Testis (tissue), 3 donors: ENCODE measurements around the gene NLRP6. TPM values are rescaled to one million over a fixed set of nuclear protein-coding genes. Genes with fewer than 3 reads are reported as not detected.

Experiments used
- DNase-seq: peaks from one replicate; pipeline ENCODE4 v3.0.0-alpha.2; 2019
- H3K27ac ChIP-seq, 2 donors: fragments of 200-600 bp; sonication (generic); one replicate each; pipeline ENCODE4 v1.5.1; 2019
- H3K27me3 ChIP-seq: fragments of 200-600 bp; sonication (generic); one replicate; pipeline ENCODE4 v1.5.1; 2019
- H3K36me3 ChIP-seq: fragments of 200-600 bp; sonication (generic); one replicate; pipeline ENCODE4 v1.5.1; 2017; ENCODE audit warnings: low read depth; ENCODE audit errors: missing control alignments
- H3K4me1 ChIP-seq: fragments of 200-600 bp; sonication (generic); one replicate; pipeline ENCODE4 v1.5.1; 2019
- H3K4me3 ChIP-seq, 2 donors: fragments of 200-600 bp; sonication (generic); one replicate each; pipeline ENCODE4 v1.5.1; 2017 to 2019
- H3K9me3 ChIP-seq: fragments of 200-600 bp; sonication (generic); one replicate; pipeline ENCODE4 v1.5.1; 2017
- POLR2A ChIP-seq: fragments of 450-650 bp; IDR thresholded peaks from one replicate; pipeline ENCODE4 v1.6.1; 2017; ENCODE audit warnings: antibody characterized with exemption, mild to moderate bottlenecking, moderate library complexity
- WGBS, 2 donors: methylation state at CpG; one replicate each; pipeline ENCODE4 v1.1.5; 2018; 5-methylcytosine and 5-hydroxymethylcytosine counted together
- intact Hi-C: fragments of 100-400 bp; cut with DNase I; formaldehyde crosslinking; loops from one replicate; pipeline ENCODE4 v1.15.1; 2023; ENCODE audit warnings: low total_unique reads
- polyA plus RNA-seq: library from polyadenylated mRNA; stranded (reverse); fragments of 350-450 nt; fragmentation: Illumina TruSeq; extraction: RNeasy Lipid Tissue Mini Kit (QIAGEN cat#74804); gene quantifications from one replicate; pipeline ENCODE4 v1.2.3, GENCODE V29; 2014; ENCODE audit warnings: low read depth, low replicate concordance; ENCODE audit not compliant: insufficient read depth
- total RNA-seq, 2 donors: library from RNA; depleted of rRNA; stranded (reverse); fragments of >200 nt; gene quantifications; one replicate each; pipeline ENCODE4 v1.2.3, GENCODE V29; 2016
- TF ChIP-seq, protein P1 (sequence below), 3 experiments: fragments of 450-650 bp in 2 of 3; fragments of 200-600 bp in 1 of 3; sonication (generic) in 1 of 3; IDR thresholded peaks; one replicate each; pipeline ENCODE4 v1.5.1; 2016 to 2019; ENCODE audit warnings: antibody characterized with exemption in 3 of 3, mild to moderate bottlenecking in 2 of 3, moderate library complexity in 1 of 3

The NLRP6 gene
- total and polyA plus RNA-seq, 3 donors from 2014 or later = 0.26 to 2.4 (median 0.31) TPM

DNA sequence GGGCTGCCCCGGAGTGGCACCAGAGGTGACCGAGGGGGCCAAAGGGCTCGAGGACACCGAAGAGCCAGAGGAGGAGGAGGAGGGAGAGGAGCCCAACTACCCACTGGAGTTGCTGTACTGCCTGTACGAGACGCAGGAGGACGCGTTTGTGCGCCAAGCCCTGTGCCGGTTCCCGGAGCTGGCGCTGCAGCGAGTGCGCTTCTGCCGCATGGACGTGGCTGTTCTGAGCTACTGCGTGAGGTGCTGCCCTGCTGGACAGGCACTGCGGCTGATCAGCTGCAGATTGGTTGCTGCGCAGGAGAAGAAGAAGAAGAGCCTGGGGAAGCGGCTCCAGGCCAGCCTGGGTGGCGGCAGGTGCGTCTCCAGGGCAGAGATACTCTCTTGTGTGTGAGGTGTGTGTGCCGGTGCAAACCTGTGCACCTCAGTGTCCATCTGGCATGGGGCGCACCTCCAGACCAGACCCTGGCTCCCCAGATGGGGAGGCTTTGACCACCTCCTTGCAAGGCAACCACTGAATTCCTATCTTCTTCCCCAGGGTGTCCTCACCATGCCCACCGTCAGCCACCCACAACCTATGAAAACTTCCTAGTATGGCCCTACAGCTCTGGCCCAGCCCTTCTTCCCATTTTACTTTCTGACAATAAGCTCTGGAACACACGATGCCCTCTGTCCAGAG lies 3.4 kb downstream of the NLRP6 start:
- intact Hi-C loops = no loop called here
- WGBS, 2 donors = 28 to 31% methylated on average over 11 to 26 of the region's 26 CpGs
- Histone ChIP-seq H3K36me3 (no peaks in the 10 kb centered on the region), H3K27ac (no peak overlapping the region), H3K9me3 (no peaks in the 10 kb centered on the region), H3K27me3 (no peaks in the 10 kb centered on the region), H3K4me3 (no peak overlapping the region), H3K4me1 (peaks cover 12% of the 10 kb centered on the region)
- no peak for TF ChIP-seq POLR2A
- TF ChIP-seq, protein P1, sequence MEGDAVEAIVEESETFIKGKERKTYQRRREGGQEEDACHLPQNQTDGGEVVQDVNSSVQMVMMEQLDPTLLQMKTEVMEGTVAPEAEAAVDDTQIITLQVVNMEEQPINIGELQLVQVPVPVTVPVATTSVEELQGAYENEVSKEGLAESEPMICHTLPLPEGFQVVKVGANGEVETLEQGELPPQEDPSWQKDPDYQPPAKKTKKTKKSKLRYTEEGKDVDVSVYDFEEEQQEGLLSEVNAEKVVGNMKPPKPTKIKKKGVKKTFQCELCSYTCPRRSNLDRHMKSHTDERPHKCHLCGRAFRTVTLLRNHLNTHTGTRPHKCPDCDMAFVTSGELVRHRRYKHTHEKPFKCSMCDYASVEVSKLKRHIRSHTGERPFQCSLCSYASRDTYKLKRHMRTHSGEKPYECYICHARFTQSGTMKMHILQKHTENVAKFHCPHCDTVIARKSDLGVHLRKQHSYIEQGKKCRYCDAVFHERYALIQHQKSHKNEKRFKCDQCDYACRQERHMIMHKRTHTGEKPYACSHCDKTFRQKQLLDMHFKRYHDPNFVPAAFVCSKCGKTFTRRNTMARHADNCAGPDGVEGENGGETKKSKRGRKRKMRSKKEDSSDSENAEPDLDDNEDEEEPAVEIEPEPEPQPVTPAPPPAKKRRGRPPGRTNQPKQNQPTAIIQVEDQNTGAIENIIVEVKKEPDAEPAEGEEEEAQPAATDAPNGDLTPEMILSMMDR (IDR thresholded peaks at IDR 0.05) = no peak
- DNase-seq = peak; percentile 13

DNA sequence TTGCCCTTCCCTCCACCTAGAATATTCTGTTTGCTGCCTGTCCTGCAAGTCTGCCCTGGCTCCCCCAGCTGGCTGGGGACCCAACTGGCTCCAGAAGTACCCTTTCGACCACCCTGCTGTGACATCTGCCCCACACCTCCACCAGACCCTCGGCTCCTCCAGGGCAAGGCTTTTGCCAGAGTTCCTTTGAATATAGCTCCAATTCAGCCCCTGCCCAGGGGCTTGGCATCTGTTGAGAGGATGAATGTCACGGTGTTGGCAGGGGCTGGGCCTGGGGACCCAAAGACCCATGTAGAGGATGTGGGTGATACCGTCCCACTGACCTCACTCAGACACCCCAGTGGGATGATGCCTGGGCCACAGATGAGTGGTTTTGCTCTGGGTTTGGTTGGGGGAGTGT lies 4.0 kb downstream of the NLRP6 start:
- intact Hi-C loops = no loop called here
- Histone ChIP-seq H3K27ac (no peak overlapping the region), H3K4me1 (peaks cover 12% of the 10 kb centered on the region), H3K36me3 (no peaks in the 10 kb centered on the region), H3K9me3 (no peaks in the 10 kb centered on the region), H3K4me3 (no peak overlapping the region), H3K27me3 (no peaks in the 10 kb centered on the region)
- WGBS, 2 donors = 77 to 88% methylated on average over 4 of the region's 4 CpGs
- DNase-seq = no peak
- TF ChIP-seq POLR2A = no peak
- TF ChIP-seq, protein P1 (IDR thresholded peaks at IDR 0.05) = no peak

DNA sequence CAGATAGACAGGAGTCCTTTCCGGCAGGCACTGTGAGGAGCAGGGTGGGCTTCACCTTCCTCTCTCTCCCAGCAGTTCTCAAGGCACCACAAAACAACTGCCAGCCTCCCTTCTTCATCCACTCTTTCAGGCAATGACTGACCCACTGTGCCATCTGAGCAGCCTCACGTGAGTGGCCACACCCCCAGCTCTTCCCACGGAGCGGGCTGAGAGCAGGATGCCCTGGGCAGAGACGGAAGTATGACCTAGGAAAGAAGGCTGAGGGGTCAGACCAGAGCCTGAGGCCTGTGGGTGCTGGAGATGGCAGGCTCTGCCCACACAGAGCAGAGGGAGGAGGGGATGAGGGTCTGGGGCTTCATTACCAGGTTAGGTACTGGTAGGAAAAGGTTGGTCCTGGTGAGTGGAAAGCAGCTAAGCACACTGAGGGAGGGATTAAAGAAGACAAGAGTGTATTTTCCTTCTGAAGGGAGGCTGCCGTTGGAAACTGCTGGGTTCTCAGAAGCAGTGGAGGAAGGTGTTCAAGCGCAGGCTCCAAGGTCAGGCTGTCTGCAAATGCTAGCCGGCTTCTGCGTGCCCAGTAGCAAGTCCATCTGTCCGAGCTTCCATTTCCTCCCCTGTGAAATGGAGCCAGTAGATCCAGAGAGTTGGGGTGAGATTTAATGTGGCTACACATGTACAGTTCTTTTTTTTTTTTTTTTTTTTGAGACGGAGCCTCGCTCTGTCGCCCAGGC lies 4.6 kb downstream of the NLRP6 start:
- DNase-seq = peak; percentile 12
- intact Hi-C loops = no loop called here
- 58 to 64% methylated on average over 13 of the region's 13 CpGs for WGBS, 2 donors
- Histone ChIP-seq H3K9me3 (no peaks in the 10 kb centered on the region), H3K4me1 (peaks cover 13% of the 10 kb centered on the region), H3K27ac (no peak overlapping the region), H3K4me3 (no peak overlapping the region), H3K36me3 (no peaks in the 10 kb centered on the region), H3K27me3 (no peaks in the 10 kb centered on the region)
- TF ChIP-seq, protein P1 (IDR thresholded peaks at IDR 0.05) = no peak
- no peak for TF ChIP-seq POLR2A

DNA sequence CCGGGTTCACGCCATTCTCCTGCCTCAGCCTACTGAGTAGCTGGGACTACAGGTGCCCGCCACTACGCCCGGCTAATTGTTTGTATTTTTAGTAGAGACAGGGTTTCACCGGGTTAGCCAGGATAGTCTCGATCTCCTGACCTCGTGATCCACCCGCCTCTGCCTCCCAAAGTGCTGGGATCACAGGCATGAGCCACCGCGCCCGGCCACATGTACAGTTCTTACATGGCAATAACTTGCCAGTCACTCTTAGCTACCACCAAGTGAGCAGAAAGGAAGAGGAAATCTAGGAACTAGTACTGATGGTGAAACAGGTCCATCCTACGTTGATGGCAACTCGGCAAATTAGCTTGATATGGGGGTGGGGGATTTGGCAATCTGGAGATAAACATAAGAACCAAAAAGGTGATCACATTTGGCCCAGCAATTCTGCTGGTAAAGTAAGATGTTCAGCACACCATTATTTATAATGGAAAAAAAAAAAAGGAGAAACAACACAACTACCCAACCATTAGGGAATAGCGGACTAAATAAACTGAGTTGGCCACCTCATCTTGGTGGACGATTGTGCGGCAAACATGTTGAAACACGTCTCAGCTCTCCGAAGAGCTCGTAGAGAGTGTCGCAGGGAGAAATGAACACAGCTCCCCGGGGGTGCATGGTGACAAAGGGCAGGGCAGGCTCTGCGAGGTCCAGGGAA lies 5.3 kb downstream of the NLRP6 start:
- no peaks in the 10 kb centered on the region for H3K27me3 ChIP-seq

More for the DNA sequence above, 5.3 kb downstream of the NLRP6 start:
- Histone ChIP-seq H3K4me3 (no peak overlapping the region), H3K4me1 (peaks cover 15% of the 10 kb centered on the region), H3K9me3 (no peaks in the 10 kb centered on the region), H3K36me3 (no peaks in the 10 kb centered on the region), H3K27ac (no peak overlapping the region)
- no peak for TF ChIP-seq POLR2A
- DNase-seq = peak; percentile 12
- intact Hi-C loops = no loop called here
- WGBS, 2 donors = 89 to 92% methylated on average over 23 of the region's 23 CpGs
